HepG2 (cell line): ENCODE results near the gene OARD1.

Experiments
- CHD2 ChIP-seq: IDR thresholded peaks from 2 replicates; pipeline ENCODE4 v1.6.1; 2011; ENCODE audit warnings: low read depth, low read length, improper control_type of control experiment
- EP300 ChIP-seq, 3 experiments: sonication (generic) in 1 of 3; formaldehyde crosslinking in 1 of 3; IDR thresholded peaks; 2 replicates each; pipeline versions ENCODE4 v1.5.1 to v1.6.1; 2011 to 2020; ENCODE audit warnings: low read depth in 2 of 3, low read length in 2 of 3, borderline replicate concordance in 1 of 3, improper control_type of control experiment in 1 of 3, mild to moderate bottlenecking in 1 of 3, missing genetic modification reagents in 1 of 3, moderate library complexity in 1 of 3
- EZH2 ChIP-seq: conservative IDR thresholded peaks from 2 replicates; pipeline ENCODE4 v1.6.1; 2012; ENCODE audit warnings: mild to moderate bottlenecking, low read depth, low read length, moderate library complexity
- TBP ChIP-seq: sonication (generic); formaldehyde crosslinking; IDR thresholded peaks from 2 replicates; pipeline ENCODE4 v1.5.0; 2020; ENCODE audit warnings: missing genetic modification reagents
- TOPORS ChIP-seq: sonication (generic); formaldehyde crosslinking; IDR thresholded peaks from 2 replicates; pipeline ENCODE4 v1.8.0; 2023; ENCODE audit warnings: mild to moderate bottlenecking, missing genetic modification reagents
- ZFAT ChIP-seq: sonication (generic); formaldehyde crosslinking; conservative IDR thresholded peaks from 2 replicates; pipeline ENCODE4 v1.8.1; 2023; ENCODE audit warnings: missing genetic modification reagents, inconsistent platforms
- TF ChIP-seq, protein P1 (sequence below): sonication (generic); formaldehyde crosslinking; IDR thresholded peaks from 2 replicates; pipeline ENCODE4 v1.5.1; 2020; ENCODE audit warnings: missing genetic modification reagents, mild to moderate bottlenecking, borderline replicate concordance
- TF ChIP-seq, protein P2 (sequence below): conservative IDR thresholded peaks from 2 replicates; pipeline ENCODE4 v1.6.1; 2018; ENCODE audit warnings: missing genetic modification reagents

DNA sequence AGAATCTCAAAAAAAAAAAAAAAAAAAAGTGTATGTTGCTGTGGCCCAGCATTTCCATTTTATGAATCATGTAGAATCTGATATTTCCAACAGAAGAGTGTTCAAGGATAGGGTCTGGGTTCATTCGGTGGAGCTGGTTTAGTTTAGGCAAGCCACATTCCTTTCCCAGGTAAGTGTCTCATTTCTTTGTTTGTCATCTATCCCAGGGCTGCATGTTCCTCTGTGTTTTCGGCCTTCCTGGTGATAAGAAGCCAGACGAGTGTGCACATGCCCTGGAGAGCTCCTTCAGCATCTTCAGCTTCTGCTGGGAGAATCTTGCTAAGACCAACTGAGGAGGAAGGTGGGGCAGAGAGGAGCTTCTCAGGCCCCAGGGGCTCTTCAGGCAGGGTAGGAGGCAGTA lies 38.9 kb upstream of the OARD1 start:
- TF ChIP-seq, protein P1, sequence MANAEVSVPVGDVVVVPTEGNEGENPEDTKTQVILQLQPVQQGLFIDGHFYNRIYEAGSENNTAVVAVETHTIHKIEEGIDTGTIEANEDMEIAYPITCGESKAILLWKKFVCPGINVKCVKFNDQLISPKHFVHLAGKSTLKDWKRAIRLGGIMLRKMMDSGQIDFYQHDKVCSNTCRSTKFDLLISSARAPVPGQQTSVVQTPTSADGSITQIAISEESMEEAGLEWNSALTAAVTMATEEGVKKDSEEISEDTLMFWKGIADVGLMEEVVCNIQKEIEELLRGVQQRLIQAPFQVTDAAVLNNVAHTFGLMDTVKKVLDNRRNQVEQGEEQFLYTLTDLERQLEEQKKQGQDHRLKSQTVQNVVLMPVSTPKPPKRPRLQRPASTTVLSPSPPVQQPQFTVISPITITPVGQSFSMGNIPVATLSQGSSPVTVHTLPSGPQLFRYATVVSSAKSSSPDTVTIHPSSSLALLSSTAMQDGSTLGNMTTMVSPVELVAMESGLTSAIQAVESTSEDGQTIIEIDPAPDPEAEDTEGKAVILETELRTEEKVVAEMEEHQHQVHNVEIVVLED, result no peak
- TF ChIP-seq ZFAT (CRISPR knock-in tag), result no peak
- no peak for TF ChIP-seq TOPORS (CRISPR knock-in tag)
- TF ChIP-seq EZH2, result no peak
- TF ChIP-seq, protein P2, sequence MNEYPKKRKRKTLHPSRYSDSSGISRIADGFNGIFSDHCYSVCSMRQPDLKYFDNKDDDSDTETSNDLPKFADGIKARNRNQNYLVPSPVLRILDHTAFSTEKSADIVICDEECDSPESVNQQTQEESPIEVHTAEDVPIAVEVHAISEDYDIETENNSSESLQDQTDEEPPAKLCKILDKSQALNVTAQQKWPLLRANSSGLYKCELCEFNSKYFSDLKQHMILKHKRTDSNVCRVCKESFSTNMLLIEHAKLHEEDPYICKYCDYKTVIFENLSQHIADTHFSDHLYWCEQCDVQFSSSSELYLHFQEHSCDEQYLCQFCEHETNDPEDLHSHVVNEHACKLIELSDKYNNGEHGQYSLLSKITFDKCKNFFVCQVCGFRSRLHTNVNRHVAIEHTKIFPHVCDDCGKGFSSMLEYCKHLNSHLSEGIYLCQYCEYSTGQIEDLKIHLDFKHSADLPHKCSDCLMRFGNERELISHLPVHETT (CRISPR knock-in tag), result no peak
- TF ChIP-seq EP300 (IDR thresholded peaks at IDR 0.05; ENCODE audit: low read depth in 2 of 2, low read length in 2 of 2), result no peak
- TF ChIP-seq EP300 (CRISPR knock-in tag; IDR thresholded peaks at IDR 0.05; ENCODE audit: borderline replicate concordance), result no peak
- no peak for TF ChIP-seq CHD2
- no peak for TF ChIP-seq TBP (CRISPR knock-in tag)
